ENCODE measurements around the gene CHD2.
"Not testable (repeated sequence)": the region's sequence is repeated elsewhere in the genome, so short reads cannot be mapped to it uniquely, and the experiment has no call there.

CHD2 gene

GRCh38 chr15:93051236-93052089, 151.3 kb downstream of the CHD2 start:
- Mint-ChIP-seq H3K27me3 (peaks cover 52% of the 10 kb centered on the region), H3K9me3 (peaks cover 1% of the 10 kb centered on the region), H3K27ac (no peak overlapping the region), H3K4me1 (peaks cover 10% of the 10 kb centered on the region), H3K4me3 (no peak overlapping the region), H3K36me3 (no peaks in the 10 kb centered on the region)
- no peak for ATAC-seq

- no peak for ATAC-seq
Observed at GRCh38 chr15:93052090-93052879, 152.2 kb downstream of the CHD2 start.

GRCh38 chr15:93055211-93055610, 155.1 kb downstream of the CHD2 start:
- ATAC-seq: no peak
- no peak overlapping the region for H3K27ac Mint-ChIP-seq
- H3K9me3 Mint-ChIP-seq: no peaks in the 10 kb centered on the region
- H3K4me3 Mint-ChIP-seq: no peak overlapping the region
- peaks cover 37% of the 10 kb centered on the region for H3K27me3 Mint-ChIP-seq
- H3K4me1 Mint-ChIP-seq: no peaks in the 10 kb centered on the region
- H3K36me3 Mint-ChIP-seq: no peaks in the 10 kb centered on the region

More at GRCh38 chr15:93052090-93052879, 152.2 kb downstream of the CHD2 start:
- Mint-ChIP-seq H3K27me3 (peaks cover 53% of the 10 kb centered on the region), H3K27ac (no peak overlapping the region), H3K36me3 (no peaks in the 10 kb centered on the region), H3K9me3 (no peaks in the 10 kb centered on the region), H3K4me3 (no peak overlapping the region), H3K4me1 (peaks cover 10% of the 10 kb centered on the region)

GRCh38 chr15:93056836-93057235, 156.7 kb downstream of the CHD2 start:
- H3K4me1 Mint-ChIP-seq: no peaks in the 10 kb centered on the region
- H3K4me3 Mint-ChIP-seq: no peak overlapping the region
- no peaks in the 10 kb centered on the region for H3K36me3 Mint-ChIP-seq
- no peak overlapping the region for H3K27ac Mint-ChIP-seq
- peaks cover 43% of the 10 kb centered on the region for H3K27me3 Mint-ChIP-seq
- H3K9me3 Mint-ChIP-seq: no peaks in the 10 kb centered on the region
- ATAC-seq: no peak

- ATAC-seq: no peak
- H3K36me3 Mint-ChIP-seq: no peaks in the 10 kb centered on the region
- H3K9me3 Mint-ChIP-seq: no peaks in the 10 kb centered on the region
- H3K27me3 Mint-ChIP-seq: peaks cover 50% of the 10 kb centered on the region
- no peaks in the 10 kb centered on the region for H3K4me1 Mint-ChIP-seq
- H3K4me3 Mint-ChIP-seq: no peak overlapping the region
- no peak overlapping the region for H3K27ac Mint-ChIP-seq
Observed at GRCh38 chr15:93057618-93058017, 157.5 kb downstream of the CHD2 start.

- peaks cover 56% of the 10 kb centered on the region for H3K27me3 Mint-ChIP-seq
- no peaks in the 10 kb centered on the region for H3K36me3 Mint-ChIP-seq
- no peaks in the 10 kb centered on the region for H3K4me1 Mint-ChIP-seq
- no peaks in the 10 kb centered on the region for H3K9me3 Mint-ChIP-seq
- no peak overlapping the region for H3K4me3 Mint-ChIP-seq
- no peak overlapping the region for H3K27ac Mint-ChIP-seq
- ATAC-seq: no peak
Observed at GRCh38 chr15:93058128-93058527, 158.0 kb downstream of the CHD2 start.

GRCh38 chr15:93058904-93059427, 158.8 kb downstream of the CHD2 start:
- H3K27ac Mint-ChIP-seq: no peak overlapping the region
- H3K4me1 Mint-ChIP-seq: no peaks in the 10 kb centered on the region
- H3K36me3 Mint-ChIP-seq: no peaks in the 10 kb centered on the region
- no peak for ATAC-seq
- H3K9me3 Mint-ChIP-seq: no peaks in the 10 kb centered on the region
- H3K4me3 Mint-ChIP-seq: no peak overlapping the region
- H3K27me3 Mint-ChIP-seq: peaks cover 64% of the 10 kb centered on the region

- H3K27ac Mint-ChIP-seq: no peak overlapping the region
- ATAC-seq: no peak
- no peak overlapping the region for H3K4me3 Mint-ChIP-seq
- H3K36me3 Mint-ChIP-seq: no peaks in the 10 kb centered on the region
- H3K4me1 Mint-ChIP-seq: no peaks in the 10 kb centered on the region
- H3K9me3 Mint-ChIP-seq: no peaks in the 10 kb centered on the region
- H3K27me3 Mint-ChIP-seq: peaks cover 69% of the 10 kb centered on the region
Observed at GRCh38 chr15:93059442-93059841, 159.3 kb downstream of the CHD2 start.

- H3K27me3 Mint-ChIP-seq: peaks cover 73% of the 10 kb centered on the region
- no peak overlapping the region for H3K4me3 Mint-ChIP-seq
- ATAC-seq: no peak
- H3K27ac Mint-ChIP-seq: no peak overlapping the region
- no peaks in the 10 kb centered on the region for H3K4me1 Mint-ChIP-seq
- H3K9me3 Mint-ChIP-seq: no peaks in the 10 kb centered on the region
- H3K36me3 Mint-ChIP-seq: no peaks in the 10 kb centered on the region
Observed at GRCh38 chr15:93060336-93061248, 160.5 kb downstream of the CHD2 start.

GRCh38 chr15:93062628-93063261, 162.6 kb downstream of the CHD2 start:
- H3K36me3 Mint-ChIP-seq, H3K4me1 Mint-ChIP-seq, H3K4me3 Mint-ChIP-seq, H3K9me3 Mint-ChIP-seq, ATAC-seq, H3K27ac Mint-ChIP-seq: not testable (repeated sequence)
- H3K27me3 Mint-ChIP-seq: peaks cover 53% of the 10 kb centered on the region

- H3K4me3 Mint-ChIP-seq: no peak overlapping the region
- ATAC-seq: no peak
- H3K36me3 Mint-ChIP-seq: no peaks in the 10 kb centered on the region
- H3K27me3 Mint-ChIP-seq: peaks cover 47% of the 10 kb centered on the region
- H3K27ac Mint-ChIP-seq: no peak overlapping the region
- no peaks in the 10 kb centered on the region for H3K9me3 Mint-ChIP-seq
- no peaks in the 10 kb centered on the region for H3K4me1 Mint-ChIP-seq
Observed at GRCh38 chr15:93063262-93063671, 163.1 kb downstream of the CHD2 start.

GRCh38 chr15:93063796-93064690, 163.9 kb downstream of the CHD2 start:
- peaks cover 45% of the 10 kb centered on the region for H3K27me3 Mint-ChIP-seq
- no peak for ATAC-seq
- H3K4me1 Mint-ChIP-seq: no peaks in the 10 kb centered on the region
- no peak overlapping the region for H3K27ac Mint-ChIP-seq
- no peaks in the 10 kb centered on the region for H3K36me3 Mint-ChIP-seq
- H3K9me3 Mint-ChIP-seq: no peaks in the 10 kb centered on the region
- no peak overlapping the region for H3K4me3 Mint-ChIP-seq

- Mint-ChIP-seq H3K4me1 (no peaks in the 10 kb centered on the region), H3K27me3 (peaks cover 46% of the 10 kb centered on the region), H3K9me3 (no peaks in the 10 kb centered on the region), H3K4me3 (no peak overlapping the region), H3K36me3 (no peaks in the 10 kb centered on the region), H3K27ac (no peak overlapping the region)
- no peak for ATAC-seq
Observed at GRCh38 chr15:93065641-93066045, 165.5 kb downstream of the CHD2 start.
